Ishikawa (cell line): ENCODE results near the gene DOK7.

Source experiments
- CEBPB ChIP-seq: IDR thresholded peaks from 2 replicates; pipeline ENCODE4 v1.6.1; 2012
- CREB1 ChIP-seq: IDR thresholded peaks from 2 replicates; pipeline ENCODE4 v1.6.1; 2012; ENCODE audit warnings: low read depth
- EGR1 ChIP-seq: IDR thresholded peaks from 2 replicates; pipeline ENCODE4 v1.6.1; 2012
- EP300 ChIP-seq: IDR thresholded peaks from 2 replicates; pipeline ENCODE4 v1.6.1; 2012; ENCODE audit warnings: borderline replicate concordance
- FOXM1 ChIP-seq: IDR thresholded peaks from 2 replicates; pipeline ENCODE4 v1.6.1; 2012; ENCODE audit warnings: low read depth, borderline replicate concordance
- NFIC ChIP-seq: IDR thresholded peaks from 2 replicates; pipeline ENCODE4 v1.6.1; 2012
- RAD21 ChIP-seq: IDR thresholded peaks from 2 replicates; pipeline ENCODE4 v1.6.1; 2012; ENCODE audit warnings: low read depth
- TAF1 ChIP-seq: IDR thresholded peaks from 2 replicates; pipeline ENCODE4 v1.6.1; 2012; ENCODE audit warnings: low read depth, mild to moderate bottlenecking
- TCF12 ChIP-seq: IDR thresholded peaks from 2 replicates; pipeline ENCODE4 v1.6.1; 2012; ENCODE audit warnings: low read depth
- TEAD4 ChIP-seq: IDR thresholded peaks from 2 replicates; pipeline ENCODE4 v1.6.1; 2012
- YY1 ChIP-seq: IDR thresholded peaks from 2 replicates; pipeline ENCODE4 v1.6.1; 2012; ENCODE audit warnings: low read depth
- ZBTB7A ChIP-seq: IDR thresholded peaks from 2 replicates; pipeline ENCODE4 v1.6.1; 2012; ENCODE audit warnings: low read depth
- TF ChIP-seq, protein P1 (sequence below): IDR thresholded peaks from 2 replicates; pipeline ENCODE4 v1.6.1; 2012
- TF ChIP-seq, protein P2 (sequence below): IDR thresholded peaks from 2 replicates; pipeline ENCODE4 v1.6.1; 2012
- TF ChIP-seq, protein P3 (sequence below): IDR thresholded peaks from 2 replicates; pipeline ENCODE4 v1.6.1; 2012; ENCODE audit warnings: low read depth, mild to moderate bottlenecking

DOK7 gene

DNA sequence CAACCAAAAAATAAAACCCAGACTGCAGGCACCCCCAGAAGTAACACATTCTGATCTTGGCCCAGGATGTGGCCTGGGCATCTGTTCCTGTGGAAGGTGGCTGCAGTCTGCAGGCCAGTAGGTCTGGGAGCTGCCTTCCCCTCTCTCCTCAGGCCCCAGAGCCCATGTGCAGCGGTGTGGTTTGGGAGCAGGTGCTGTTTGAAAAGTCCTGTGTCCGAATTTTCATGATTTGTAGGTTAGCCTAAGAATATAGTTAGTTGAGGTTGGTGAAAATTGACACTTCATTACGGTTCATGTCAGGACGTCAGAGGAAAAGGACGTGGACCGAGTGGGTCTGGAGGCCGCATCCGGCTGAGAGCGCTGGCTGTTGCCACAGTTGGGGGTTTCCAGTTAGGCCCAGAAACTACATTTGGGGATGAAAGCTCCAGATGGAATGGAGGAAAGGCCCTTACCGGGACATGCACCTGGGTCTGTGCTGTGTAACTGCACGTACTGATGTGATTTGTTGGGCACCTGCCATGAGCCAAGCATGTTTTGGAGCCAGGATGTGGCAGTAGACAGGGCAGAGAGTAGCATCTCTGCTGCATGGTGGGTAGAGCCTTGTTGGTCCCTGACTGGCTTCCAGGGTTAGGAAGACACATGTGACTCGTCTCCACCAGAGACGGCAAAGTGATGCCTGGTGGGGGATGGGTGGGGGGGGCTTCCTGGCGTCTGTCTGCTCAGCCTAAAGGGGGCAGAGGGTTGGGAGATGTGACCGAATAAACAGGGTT, 43.1 kb upstream of the DOK7 start:
- TF ChIP-seq EGR1 = no peak
- TF ChIP-seq TAF1 = no peak
- TF ChIP-seq, protein P1, sequence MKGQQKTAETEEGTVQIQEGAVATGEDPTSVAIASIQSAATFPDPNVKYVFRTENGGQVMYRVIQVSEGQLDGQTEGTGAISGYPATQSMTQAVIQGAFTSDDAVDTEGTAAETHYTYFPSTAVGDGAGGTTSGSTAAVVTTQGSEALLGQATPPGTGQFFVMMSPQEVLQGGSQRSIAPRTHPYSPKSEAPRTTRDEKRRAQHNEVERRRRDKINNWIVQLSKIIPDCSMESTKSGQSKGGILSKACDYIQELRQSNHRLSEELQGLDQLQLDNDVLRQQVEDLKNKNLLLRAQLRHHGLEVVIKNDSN = no peak
- no peak for TF ChIP-seq TEAD4
- TF ChIP-seq TCF12 = no peak
- TF ChIP-seq, protein P2, sequence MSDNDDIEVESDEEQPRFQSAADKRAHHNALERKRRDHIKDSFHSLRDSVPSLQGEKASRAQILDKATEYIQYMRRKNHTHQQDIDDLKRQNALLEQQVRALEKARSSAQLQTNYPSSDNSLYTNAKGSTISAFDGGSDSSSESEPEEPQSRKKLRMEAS = no peak
- TF ChIP-seq FOXM1 = no peak
- TF ChIP-seq EP300 = no peak
- TF ChIP-seq CEBPB = no peak
- TF ChIP-seq ZBTB7A = no peak
- TF ChIP-seq NFIC = no peak
- TF ChIP-seq, protein P3, sequence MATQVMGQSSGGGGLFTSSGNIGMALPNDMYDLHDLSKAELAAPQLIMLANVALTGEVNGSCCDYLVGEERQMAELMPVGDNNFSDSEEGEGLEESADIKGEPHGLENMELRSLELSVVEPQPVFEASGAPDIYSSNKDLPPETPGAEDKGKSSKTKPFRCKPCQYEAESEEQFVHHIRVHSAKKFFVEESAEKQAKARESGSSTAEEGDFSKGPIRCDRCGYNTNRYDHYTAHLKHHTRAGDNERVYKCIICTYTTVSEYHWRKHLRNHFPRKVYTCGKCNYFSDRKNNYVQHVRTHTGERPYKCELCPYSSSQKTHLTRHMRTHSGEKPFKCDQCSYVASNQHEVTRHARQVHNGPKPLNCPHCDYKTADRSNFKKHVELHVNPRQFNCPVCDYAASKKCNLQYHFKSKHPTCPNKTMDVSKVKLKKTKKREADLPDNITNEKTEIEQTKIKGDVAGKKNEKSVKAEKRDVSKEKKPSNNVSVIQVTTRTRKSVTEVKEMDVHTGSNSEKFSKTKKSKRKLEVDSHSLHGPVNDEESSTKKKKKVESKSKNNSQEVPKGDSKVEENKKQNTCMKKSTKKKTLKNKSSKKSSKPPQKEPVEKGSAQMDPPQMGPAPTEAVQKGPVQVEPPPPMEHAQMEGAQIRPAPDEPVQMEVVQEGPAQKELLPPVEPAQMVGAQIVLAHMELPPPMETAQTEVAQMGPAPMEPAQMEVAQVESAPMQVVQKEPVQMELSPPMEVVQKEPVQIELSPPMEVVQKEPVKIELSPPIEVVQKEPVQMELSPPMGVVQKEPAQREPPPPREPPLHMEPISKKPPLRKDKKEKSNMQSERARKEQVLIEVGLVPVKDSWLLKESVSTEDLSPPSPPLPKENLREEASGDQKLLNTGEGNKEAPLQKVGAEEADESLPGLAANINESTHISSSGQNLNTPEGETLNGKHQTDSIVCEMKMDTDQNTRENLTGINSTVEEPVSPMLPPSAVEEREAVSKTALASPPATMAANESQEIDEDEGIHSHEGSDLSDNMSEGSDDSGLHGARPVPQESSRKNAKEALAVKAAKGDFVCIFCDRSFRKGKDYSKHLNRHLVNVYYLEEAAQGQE = no peak
- no peak for TF ChIP-seq YY1
- no peak for TF ChIP-seq CREB1
- no peak for TF ChIP-seq RAD21

DNA sequence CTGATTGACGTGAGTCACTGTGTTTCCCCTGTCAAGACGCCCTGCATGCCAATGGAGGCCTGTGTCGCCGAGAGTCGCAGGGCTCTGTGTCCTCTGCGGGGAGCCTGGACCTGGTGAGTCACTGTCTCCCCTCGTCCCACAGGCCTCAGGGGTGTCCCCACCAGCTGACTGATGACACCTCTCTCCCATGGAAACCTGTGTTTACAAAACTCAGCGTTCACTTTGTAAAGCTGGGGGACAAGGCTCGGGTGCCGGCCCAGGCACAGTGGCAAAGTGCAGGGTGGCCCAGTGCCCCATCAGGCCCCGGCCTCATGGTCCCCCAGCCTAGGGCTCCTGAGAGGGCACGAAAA, 42.5 kb upstream of the DOK7 start:
- TF ChIP-seq, protein P3 = no peak
- TF ChIP-seq EGR1 (no peak), RAD21 (no peak), TAF1 (no peak), YY1 (no peak), ZBTB7A (no peak), NFIC (no peak), CEBPB (no peak), EP300 (no peak)
- TF ChIP-seq, protein P1 = no peak

DNA sequence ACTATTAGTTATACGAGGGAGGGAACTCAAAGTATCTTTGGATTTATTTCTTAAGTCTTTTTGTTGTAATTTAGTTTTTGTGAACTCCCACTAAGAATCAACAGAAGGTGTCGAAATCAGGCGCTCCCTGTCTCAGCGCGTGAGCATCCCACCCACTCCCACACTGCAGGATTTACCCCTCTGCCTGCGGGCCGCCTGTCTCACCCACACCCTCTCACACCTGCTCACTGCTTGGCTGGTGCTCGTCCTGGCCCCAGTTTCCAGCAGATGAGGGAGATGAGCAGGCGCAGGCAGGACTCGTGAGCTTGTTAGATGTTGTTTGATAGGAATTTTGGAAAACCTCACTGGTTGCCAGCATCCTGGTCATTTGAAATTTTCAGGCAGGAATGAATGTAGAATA, 42.1 kb upstream of the DOK7 start:
- TF ChIP-seq YY1 = no peak
- no peak for TF ChIP-seq RAD21
- no peak for TF ChIP-seq CREB1
- TF ChIP-seq, protein P1 = no peak
- no peak for TF ChIP-seq TCF12
- no peak for TF ChIP-seq EP300
- TF ChIP-seq EGR1 = no peak
- TF ChIP-seq TAF1 = no peak
- no peak for TF ChIP-seq FOXM1
- no peak for TF ChIP-seq ZBTB7A
- no peak for TF ChIP-seq NFIC
- TF ChIP-seq, protein P3 = no peak
- no peak for TF ChIP-seq CEBPB
- no peak for TF ChIP-seq TEAD4
- TF ChIP-seq, protein P2 = no peak

DNA sequence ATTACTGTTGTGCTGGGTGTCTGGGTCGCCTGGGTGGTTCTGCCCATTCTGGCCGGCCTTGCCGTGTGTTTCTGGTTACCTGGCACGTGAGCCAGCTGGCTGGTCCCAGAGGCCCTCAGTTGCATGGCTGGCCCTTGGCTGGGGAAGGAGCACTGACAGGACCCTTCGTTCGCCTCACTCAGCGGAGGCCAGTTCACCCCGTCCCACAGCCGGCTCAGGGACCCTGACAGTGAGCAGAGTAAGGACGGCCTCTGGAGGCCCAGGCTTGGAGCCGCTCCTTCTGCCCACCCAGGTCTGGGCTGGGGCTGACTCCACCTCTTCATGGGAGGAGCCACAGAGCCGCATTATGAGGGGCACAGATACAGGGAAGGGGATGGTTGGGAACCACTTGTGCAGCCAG, 41.6 kb upstream of the DOK7 start:
- no peak for TF ChIP-seq TAF1
- TF ChIP-seq TCF12 = no peak
- TF ChIP-seq CREB1 = no peak
- no peak for TF ChIP-seq TEAD4
- TF ChIP-seq, protein P3 = no peak
- no peak for TF ChIP-seq EGR1
- no peak for TF ChIP-seq RAD21
- TF ChIP-seq FOXM1 = no peak
- TF ChIP-seq, protein P2 = no peak
- no peak for TF ChIP-seq ZBTB7A
- TF ChIP-seq NFIC = no peak
- no peak for TF ChIP-seq EP300
- TF ChIP-seq, protein P1 = no peak
- TF ChIP-seq YY1 = no peak
- TF ChIP-seq CEBPB = no peak
